Fibroblast of skin of left biceps (primary cell): ENCODE data around the gene DGKB.
A peak's percentile ranks its signal among the peaks of the same experiment; 100 is the strongest.
"Not testable (repeated sequence)": the region's sequence is repeated elsewhere in the genome, so short reads cannot be mapped to it uniquely, and the experiment has no call there.

Experiments
- DNase-seq, 2 experiments: peaks; one replicate each; pipeline ENCODE4 v3.0.0-alpha.2; 2013; ENCODE audit warnings: low read depth in 2 of 2

DGKB gene

GRCh38 chr7:14458846-14459245, 443.7 kb downstream of the DGKB start:
- not testable (repeated sequence) for DNase-seq

GRCh38 chr7:14457568-14458453, 444.7 kb downstream of the DGKB start:
- peak; percentile 34 to 41 for DNase-seq

DNA sequence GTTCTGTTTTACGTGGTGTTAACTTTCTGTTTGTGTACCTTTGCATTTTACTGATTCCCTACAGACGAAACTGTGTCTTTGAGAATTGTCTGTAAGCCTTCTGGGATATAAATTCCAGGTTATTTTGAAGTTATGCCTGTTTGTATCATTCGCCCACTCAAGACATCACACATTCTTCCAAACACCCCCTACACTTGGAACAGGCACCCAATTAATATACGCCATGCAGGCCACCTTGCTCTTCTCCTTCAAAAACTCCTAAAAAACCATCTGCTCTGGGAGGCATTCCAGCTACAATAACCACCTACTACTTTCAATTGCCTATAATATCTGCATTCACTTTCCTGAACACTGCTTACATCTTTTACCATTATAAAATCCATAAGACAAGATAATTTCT, 453.3 kb downstream of the DGKB start:
- DNase-seq = no peak

DNA sequence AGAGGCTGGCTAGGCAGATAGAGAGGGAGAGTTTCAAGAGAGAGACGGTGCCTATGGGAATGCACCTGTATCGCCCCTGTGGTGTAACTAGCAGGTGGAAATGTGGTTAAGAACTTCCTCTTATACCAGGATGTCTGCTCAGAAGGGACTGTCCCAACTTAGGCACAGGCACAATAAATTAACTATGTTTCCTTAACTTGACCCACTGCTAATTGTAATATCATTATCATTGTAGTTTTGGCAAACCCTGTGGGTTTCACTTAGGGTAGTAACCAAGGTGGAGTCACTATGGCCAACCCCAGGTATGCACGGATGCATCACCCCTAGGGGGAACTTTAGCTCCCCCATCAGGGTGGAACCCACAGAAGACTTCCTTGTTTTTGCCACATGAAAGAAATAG, 455.7 kb downstream of the DGKB start:
- DNase-seq = no peak

DNA sequence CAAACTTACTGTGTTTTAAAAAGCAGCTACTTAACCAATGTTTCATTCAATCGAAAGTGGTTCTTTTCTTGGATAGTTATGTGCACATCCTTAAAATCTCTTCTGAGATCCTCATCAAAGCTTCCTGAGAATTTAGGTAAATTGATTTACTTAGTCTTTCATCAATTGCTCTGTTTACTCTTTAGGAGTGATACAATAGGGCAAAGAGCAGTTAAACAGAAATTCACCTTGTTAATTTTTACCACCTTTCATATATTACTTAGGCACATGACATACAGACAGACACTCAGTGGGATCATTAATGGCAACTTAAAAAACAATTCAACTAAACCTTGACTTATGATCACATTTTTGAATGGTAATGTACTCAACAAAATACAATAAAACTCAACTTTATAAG, 456.3 kb downstream of the DGKB start:
- no peak for DNase-seq

DNA sequence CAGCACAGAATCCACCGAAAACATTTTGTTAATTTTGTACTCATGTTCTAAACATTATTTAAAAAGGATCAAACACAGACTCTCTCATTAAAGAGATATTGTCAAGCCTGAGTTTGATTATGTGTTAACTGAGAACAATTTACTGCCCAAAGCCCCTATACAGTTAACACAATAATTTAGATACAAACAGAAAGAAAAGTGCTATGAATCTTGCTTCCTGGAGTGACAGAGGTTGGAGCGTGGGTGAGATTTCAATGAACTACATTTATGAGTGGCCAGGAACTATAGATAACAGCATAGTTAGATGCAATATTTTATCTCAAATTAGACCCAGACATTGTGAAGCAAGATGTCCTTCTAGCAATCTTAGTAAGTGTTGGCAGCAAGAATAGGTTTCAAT, 464.2 kb downstream of the DGKB start:
- no peak for DNase-seq

GRCh38 chr7:14436878-14437277, 465.7 kb downstream of the DGKB start:
- no peak for DNase-seq

DNA sequence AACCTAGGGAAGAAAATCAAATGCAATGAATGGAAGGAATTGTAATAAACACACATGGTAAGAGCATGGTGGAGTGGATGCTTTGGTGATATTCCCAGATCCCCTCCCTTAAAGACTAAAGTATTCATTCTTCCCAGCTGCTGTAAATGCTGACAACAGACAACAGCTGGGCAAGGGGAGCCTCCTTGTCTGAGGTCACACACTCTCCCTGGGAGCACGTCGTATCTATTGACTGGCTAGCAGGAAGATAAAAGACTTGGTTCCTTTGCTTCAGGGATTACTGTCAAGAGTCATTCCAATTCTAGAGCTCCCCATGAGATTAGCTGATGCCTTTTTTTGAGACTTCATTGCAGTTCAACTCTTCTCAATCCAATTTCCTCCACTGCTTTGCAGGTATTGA, 469.6 kb downstream of the DGKB start:
- no peak for DNase-seq

DNA sequence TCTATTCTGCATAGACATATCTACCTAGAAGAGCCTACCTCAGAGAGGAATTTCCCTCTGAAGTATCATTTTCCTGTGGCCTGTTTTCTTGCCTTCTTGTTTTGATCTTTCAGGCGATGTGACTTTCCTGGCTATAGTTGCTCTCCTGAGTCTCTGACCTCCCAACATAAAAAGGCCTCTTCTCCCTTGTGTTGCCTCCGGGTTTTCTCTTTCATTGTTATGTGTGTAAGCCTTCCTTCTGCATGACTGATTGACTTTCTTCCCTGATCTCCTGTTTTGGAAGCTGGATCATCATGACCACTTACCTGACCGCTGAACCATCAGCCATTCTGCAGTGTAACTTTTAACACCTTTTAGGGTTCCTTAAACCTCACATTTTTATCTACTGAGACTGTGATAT, 471.6 kb downstream of the DGKB start:
- no peak for DNase-seq

DNA sequence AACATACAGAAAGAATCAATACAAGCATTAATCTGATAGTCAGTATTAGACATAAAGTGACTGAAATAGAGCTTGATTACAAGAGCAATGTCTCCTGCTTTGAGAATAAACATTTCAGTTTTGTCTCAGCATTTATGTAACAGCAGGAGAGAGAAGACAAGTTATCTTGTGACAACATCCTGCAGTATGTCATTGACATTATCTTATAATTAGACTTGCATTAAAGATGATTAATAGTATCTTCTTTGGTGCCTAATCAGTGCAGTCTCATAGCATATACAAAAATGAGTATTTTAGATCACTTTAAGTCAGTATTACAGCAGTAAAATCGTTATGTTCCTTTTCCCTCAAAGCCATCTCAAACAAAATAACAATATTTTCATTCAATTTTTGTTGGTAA, 477.0 kb downstream of the DGKB start:
- no peak for DNase-seq

- DNase-seq = no peak
These were observed 477.9 kb downstream of the DGKB start for GRCh38 chr7:14424675-14425074.

GRCh38 chr7:14420768-14421167, 481.8 kb downstream of the DGKB start:
- DNase-seq = no peak

- no peak for DNase-seq
These were observed 483.0 kb downstream of the DGKB start for GRCh38 chr7:14419531-14419930.

DNA sequence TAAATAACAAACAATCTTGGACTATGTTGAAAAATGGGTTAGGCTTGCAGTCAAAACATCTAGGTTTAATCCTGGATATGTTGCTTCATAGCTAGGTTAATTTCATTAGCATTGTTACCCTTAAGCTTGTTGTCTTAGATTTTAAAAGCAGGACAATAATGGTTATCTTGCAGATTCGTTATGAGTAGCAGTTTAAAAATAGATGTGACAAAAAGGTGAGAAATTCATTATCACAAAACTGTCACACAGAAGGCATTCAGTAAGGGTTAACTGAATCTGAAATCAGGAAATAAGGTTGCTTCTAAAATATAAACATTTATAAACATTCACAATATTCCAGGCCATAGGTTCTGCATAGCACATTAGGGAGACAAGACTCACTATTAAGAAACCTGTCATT, 483.9 kb downstream of the DGKB start:
- no peak for DNase-seq

- DNase-seq = no peak
These were observed 488.1 kb downstream of the DGKB start for GRCh38 chr7:14414274-14414986.

DNA sequence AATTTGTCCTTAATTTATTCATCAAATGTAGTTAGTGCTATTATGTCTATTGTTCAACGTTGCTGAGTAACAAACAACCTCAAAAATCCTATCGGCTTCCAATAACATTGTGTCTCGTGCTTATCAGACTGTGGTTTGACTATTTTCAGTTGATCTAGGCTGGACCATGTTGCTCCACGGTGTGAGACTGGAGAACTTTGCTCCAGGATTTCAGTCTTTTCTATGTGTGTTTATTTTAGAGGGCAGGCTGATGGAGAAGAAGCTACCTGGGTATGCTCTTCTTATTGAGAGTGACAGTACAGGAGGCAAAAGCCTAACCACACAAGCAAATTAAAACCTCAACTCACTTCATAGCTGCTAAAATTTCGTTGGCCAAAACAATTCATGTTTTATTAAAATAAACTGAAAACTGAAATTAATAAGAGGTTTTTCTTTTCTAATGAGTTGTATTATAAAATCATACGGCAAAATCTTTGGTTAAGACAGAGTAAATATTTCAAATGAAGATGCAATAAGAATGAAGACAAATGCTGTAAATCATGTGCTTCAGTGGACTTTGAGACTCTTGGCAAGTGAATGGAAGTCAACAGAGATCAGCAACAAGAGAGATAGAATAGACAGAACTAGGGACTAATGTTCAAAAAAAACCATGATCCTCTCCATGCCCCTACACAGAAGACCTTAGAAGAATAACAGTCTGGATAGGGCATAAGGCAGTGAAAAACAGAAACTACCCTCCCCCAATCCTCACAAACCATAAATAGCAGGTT, 495.1 kb downstream of the DGKB start:
- DNase-seq = no peak

DNA sequence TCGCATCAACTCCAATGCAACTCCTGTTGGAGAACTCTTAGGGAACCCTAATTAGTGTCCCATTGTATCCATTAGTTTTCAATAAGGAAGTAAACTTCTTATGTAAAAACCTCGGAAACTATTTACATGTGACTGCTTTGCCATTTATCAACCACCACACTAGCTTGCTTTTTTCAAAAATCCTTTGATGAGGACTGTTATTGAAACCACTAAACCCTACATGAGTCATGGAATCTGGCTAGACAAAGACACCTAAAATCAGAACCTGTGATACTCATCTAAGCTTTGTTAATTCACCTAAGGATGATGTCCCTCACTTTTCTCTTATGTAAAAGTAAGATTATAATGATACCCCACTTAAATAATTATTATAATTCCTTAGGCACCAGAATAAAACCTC, 499.0 kb downstream of the DGKB start:
- DNase-seq = no peak

DNA sequence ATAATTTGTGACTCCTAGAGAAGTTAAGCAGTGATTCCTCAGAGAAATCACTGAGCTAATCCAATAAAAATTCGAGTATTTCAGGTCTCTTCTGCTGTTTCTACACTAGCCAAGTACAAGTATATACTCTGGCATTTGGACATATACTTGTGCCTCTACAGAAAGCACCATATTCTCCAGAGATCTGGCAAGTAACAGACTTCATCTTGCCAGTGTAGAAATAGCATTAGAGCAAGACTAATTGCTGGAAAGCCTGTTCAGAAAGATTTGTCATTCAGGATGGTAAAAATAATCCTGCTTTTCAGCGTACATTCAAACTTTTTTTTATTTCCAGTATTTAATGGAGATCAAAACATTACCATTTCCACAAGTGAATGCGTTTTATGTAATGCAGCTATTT, 502.3 kb downstream of the DGKB start:
- no peak for DNase-seq

- DNase-seq = no peak
These were observed 504.0 kb downstream of the DGKB start for GRCh38 chr7:14398526-14398925.

DNA sequence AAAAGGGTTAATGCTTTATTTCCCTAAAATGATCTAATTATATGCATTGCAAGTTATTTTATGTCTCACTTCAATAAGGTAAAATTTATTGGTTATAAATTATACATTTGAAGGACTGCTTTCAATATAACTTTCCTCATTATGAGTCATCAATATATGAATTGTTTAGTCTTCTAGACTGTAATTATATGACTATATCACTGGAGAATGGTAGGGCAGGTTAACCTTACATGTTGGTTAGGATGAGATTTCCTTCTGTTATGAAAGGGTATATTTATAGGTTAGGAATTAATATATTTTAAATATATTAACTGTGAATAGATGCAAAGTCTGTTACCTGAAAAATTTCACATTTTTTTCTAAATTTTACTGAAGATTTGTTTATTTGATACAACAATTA, 506.7 kb downstream of the DGKB start:
- DNase-seq = no peak

DNA sequence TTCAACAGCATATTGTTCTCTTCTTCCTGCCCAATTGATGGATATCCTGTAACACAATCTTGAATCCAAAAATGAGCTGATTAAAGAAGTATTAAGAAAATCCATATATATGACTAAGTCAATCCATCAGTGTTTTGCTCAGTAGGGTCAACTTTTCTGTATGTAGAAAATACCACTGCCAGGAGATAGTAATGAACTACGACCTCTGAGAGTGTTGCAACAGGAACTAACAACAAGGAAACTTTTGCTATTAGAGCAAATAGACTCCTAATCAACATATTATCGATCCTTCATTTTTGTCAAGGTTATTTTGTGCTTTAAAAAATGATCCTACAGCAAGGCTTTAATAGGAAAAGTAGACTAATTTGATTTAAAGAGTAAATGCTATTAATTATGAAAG, 507.8 kb downstream of the DGKB start:
- DNase-seq = no peak

- DNase-seq = no peak
These were observed 513.0 kb downstream of the DGKB start for GRCh38 chr7:14389595-14389994.

DNA sequence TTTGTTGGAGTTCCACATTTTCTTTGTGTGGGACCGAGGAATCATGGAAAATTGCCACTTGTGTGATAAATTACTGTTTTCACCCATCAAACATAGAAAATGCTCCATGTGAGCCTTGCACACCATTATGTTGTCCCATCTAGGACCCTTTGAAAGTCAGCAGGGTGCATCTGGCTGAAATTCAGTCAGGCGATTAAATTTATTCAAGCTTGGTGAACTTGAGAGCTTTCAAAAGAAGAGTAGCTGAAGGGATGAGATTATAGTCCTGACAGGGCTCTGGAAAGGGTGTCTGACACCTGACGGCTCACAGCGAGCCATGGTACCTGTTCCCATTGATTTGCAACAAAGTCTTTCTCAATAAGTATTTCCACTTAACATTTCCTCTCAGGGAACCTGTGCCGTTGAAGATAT, 513.4 kb downstream of the DGKB start:
- no peak for DNase-seq
